ENCODE measurements around the gene CKAP2.

DNA sequence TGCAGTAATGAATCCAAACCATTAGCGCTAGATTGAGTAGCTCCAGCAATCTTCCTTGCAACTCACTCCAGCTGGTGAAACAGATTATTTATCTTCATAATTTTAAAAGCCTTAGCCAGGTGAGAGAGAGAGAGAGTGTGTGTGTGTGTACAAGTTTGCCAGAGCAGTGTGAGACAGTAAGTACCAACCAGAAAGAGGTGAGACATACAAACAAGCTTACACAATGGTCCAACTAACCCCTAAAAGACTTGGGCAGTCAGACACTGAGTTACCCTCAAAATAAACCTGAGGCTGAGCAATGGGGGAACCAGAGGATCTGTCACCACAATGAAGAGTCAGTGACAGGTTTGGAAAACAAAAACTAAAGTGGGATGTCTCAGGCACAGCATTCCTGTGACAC, 41.2 kb upstream of the CKAP2 start:
- TF ChIP-seq, protein P1, sequence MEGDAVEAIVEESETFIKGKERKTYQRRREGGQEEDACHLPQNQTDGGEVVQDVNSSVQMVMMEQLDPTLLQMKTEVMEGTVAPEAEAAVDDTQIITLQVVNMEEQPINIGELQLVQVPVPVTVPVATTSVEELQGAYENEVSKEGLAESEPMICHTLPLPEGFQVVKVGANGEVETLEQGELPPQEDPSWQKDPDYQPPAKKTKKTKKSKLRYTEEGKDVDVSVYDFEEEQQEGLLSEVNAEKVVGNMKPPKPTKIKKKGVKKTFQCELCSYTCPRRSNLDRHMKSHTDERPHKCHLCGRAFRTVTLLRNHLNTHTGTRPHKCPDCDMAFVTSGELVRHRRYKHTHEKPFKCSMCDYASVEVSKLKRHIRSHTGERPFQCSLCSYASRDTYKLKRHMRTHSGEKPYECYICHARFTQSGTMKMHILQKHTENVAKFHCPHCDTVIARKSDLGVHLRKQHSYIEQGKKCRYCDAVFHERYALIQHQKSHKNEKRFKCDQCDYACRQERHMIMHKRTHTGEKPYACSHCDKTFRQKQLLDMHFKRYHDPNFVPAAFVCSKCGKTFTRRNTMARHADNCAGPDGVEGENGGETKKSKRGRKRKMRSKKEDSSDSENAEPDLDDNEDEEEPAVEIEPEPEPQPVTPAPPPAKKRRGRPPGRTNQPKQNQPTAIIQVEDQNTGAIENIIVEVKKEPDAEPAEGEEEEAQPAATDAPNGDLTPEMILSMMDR (IDR thresholded peaks at IDR 0.05): no peak
- no peak for TF ChIP-seq POLR2A (IDR thresholded peaks at IDR 0.05)

Measured in ovary (tissue), 3 donors.